CD14-positive monocyte (primary cell): ENCODE measurements around the gene PPP1R8. TPM values are rescaled to one million over a fixed set of nuclear protein-coding genes. Genes with fewer than 3 reads are reported as not detected.

ENCODE experiments used
- DNase-seq, 3 donors: peaks; one replicate each; pipeline ENCODE4 v3.0.0-alpha.2; 2011 to 2022
- H2AFZ ChIP-seq: 2 replicates; pipeline ENCODE4 v1.6.0; 2012; ENCODE audit warnings: mild to moderate bottlenecking, low read depth, low read length, inconsistent platforms; ENCODE audit not compliant: insufficient read depth, poor library complexity, severe bottlenecking
- H3K27ac ChIP-seq, 2 donors: 1 replicate in 1 of 2; 2 replicates in 1 of 2; pipeline ENCODE4 v1.5.1; 2012 to 2013; ENCODE audit warnings: low read length in 2 of 2, control low read depth in 1 of 2, inconsistent platforms in 1 of 2, low read depth in 1 of 2, mild to moderate bottlenecking in 1 of 2
- H3K27me3 ChIP-seq, 2 donors: one replicate each; pipeline versions ENCODE4 v1.6.0 to v1.6.1; 2011 to 2013; ENCODE audit warnings: low read length in 2 of 2; ENCODE audit not compliant: control insufficient read depth in 2 of 2, insufficient read depth in 2 of 2
- H3K36me3 ChIP-seq, 2 donors: replicated peaks in 1 of 2; 1 replicate in 1 of 2; 2 replicates in 1 of 2; pipeline versions ENCODE4 v1.5.1 to v1.6.1; 2012 to 2013; ENCODE audit warnings: low read length in 2 of 2, control low read depth in 1 of 2, inconsistent platforms in 1 of 2, mild to moderate bottlenecking in 1 of 2; ENCODE audit not compliant: insufficient read depth in 2 of 2, control insufficient read depth in 1 of 2
- H3K4me1 ChIP-seq, 2 donors: 1 replicate in 1 of 2; 2 replicates in 1 of 2; pipeline versions ENCODE4 v1.5.1 to v1.6.1; 2012 to 2013; ENCODE audit warnings: low read length in 2 of 2, control low read depth in 1 of 2, inconsistent platforms in 1 of 2, mild to moderate bottlenecking in 1 of 2, moderate library complexity in 1 of 2; ENCODE audit not compliant: insufficient read depth in 2 of 2, control insufficient read depth in 1 of 2
- H3K4me2 ChIP-seq: replicated peaks from 2 replicates; pipeline ENCODE3; 2012; ENCODE audit warnings: low read length, moderate library complexity, mild to moderate bottlenecking; ENCODE audit not compliant: poor library complexity, severe bottlenecking; ENCODE audit errors: extremely low read depth
- H3K4me3 ChIP-seq, 3 experiments: fragments of 200-600 bp in 1 of 3; sonication (generic) in 1 of 3; replicated peaks in 1 of 3; 1 replicate in 2 of 3; 2 replicates in 1 of 3; pipeline ENCODE4 v1.5.1; 2011 to 2013; ENCODE audit warnings: low read length in 3 of 3, mild to moderate bottlenecking in 3 of 3, control low read depth in 2 of 3, low read depth in 2 of 3, inconsistent platforms in 1 of 3, moderate library complexity in 1 of 3
- H3K79me2 ChIP-seq: 2 replicates; pipeline ENCODE4 v1.6.0; 2012; ENCODE audit warnings: mild to moderate bottlenecking, control low read depth, inconsistent platforms, low read length, moderate library complexity; ENCODE audit not compliant: insufficient read depth
- H3K9ac ChIP-seq: 2 replicates; pipeline ENCODE4 v1.6.0; 2017; ENCODE audit warnings: low read length, mild to moderate bottlenecking; ENCODE audit not compliant: insufficient read depth, poor library complexity, severe bottlenecking
- H3K9me3 ChIP-seq, 2 donors: replicated peaks in 1 of 2; 1 replicate in 1 of 2; 2 replicates in 1 of 2; pipeline versions ENCODE4 v1.5.1 to v1.6.1; 2012 to 2013; ENCODE audit warnings: low read length in 2 of 2, control low read depth in 1 of 2; ENCODE audit not compliant: control insufficient read depth in 1 of 2, insufficient read depth in 1 of 2
- H4K20me1 ChIP-seq: 2 replicates; pipeline ENCODE4 v1.6.0; 2012; ENCODE audit warnings: mild to moderate bottlenecking, low read length, control low read depth, moderate library complexity; ENCODE audit not compliant: insufficient read depth
- H3K27ac Mint-ChIP-seq, 7 donors: one replicate each; pipeline ENCODE4 v1.8.0; 2020; ENCODE audit warnings: mild to moderate bottlenecking in 7 of 7, mixed read lengths in 7 of 7, moderate library complexity in 6 of 7, inconsistent platforms in 2 of 7
- H3K27me3 Mint-ChIP-seq, 3 donors: one replicate each; pipeline ENCODE4 v1.8.0; 2021 to 2022; ENCODE audit warnings: low read depth in 3 of 3, mild to moderate bottlenecking in 3 of 3, mixed read lengths in 3 of 3, moderate library complexity in 3 of 3, inconsistent platforms in 1 of 3
- H3K36me3 Mint-ChIP-seq, 2 donors: one replicate each; pipeline ENCODE4 v1.8.0; 2020; ENCODE audit warnings: mixed read lengths in 2 of 2, inconsistent platforms in 1 of 2, mild to moderate bottlenecking in 1 of 2
- H3K4me1 Mint-ChIP-seq: one replicate; pipeline ENCODE4 v1.8.0; 2020; ENCODE audit warnings: mild to moderate bottlenecking, mixed read lengths
- H3K4me3 Mint-ChIP-seq, 2 donors: one replicate each; pipeline ENCODE4 v1.8.0; 2020; ENCODE audit warnings: mild to moderate bottlenecking in 2 of 2, mixed read lengths in 2 of 2, moderate library complexity in 1 of 2
- H3K9me3 Mint-ChIP-seq, 7 donors: one replicate each; pipeline ENCODE4 v1.8.0; 2020 to 2022; ENCODE audit warnings: mixed read lengths in 7 of 7, mild to moderate bottlenecking in 6 of 7, moderate library complexity in 6 of 7, inconsistent platforms in 2 of 7
- CTCF ChIP-seq: fragments of 200-600 bp; IDR thresholded peaks from one replicate; pipeline ENCODE4 v1.8.0; 2022; ENCODE audit warnings: antibody characterized with exemption, mild to moderate bottlenecking
- WGBS: methylation state at CpG from one replicate; pipeline ENCODE4 v1.1.5; 2013; ENCODE audit warnings: missing lambda C conversion rate; ENCODE audit not compliant: insufficient coverage; 5-methylcytosine and 5-hydroxymethylcytosine counted together
- intact Hi-C, 2 donors: fragments of 100-400 bp; cut with micrococcal nuclease; formaldehyde crosslinking; loops; one replicate each; pipeline versions ENCODE4 v1.15.0 to v1.15.1; 2023
- polyA plus RNA-seq, 3 donors: library from polyadenylated mRNA; depleted of rRNA in 1 of 3; unstranded in 2 of 3; stranded (reverse) in 1 of 3; fragments of 300-500 nt in 2 of 3; fragments of >200 nt in 1 of 3; fragmentation: Illumina TruSeq in 2 of 3; gene quantifications; 1 replicate in 2 of 3; 2 replicates in 1 of 3; pipeline ENCODE4 v1.2.3, GENCODE V29; 2012 to 2021

The PPP1R8 gene
- polyA plus RNA-seq, 3 donors: 17.0 to 23.9 (median 21.4) TPM

GRCh38 chr1:27816921-27817630 is 13.5 kb upstream of the PPP1R8 start:
- DNase-seq: no peak
- Mint-ChIP-seq H3K9me3 (peaks cover 0 to 2% (median 0%) of the 10 kb centered on the region in 7 donors), H3K4me3 (no peak overlapping the region), H3K36me3 (peaks cover 72 to 92% of the 10 kb centered on the region in 2 donors), H3K27ac (peak overlapping the region in 4 of 7 donors; percentile 17 to 79 (median 50)), H3K27me3 (no peaks in the 10 kb centered on the region), H3K4me1 (no peaks in the 10 kb centered on the region)
- no peak for TF ChIP-seq CTCF
- intact Hi-C loops: no loop called here
- no peak overlapping the region for H2AFZ ChIP-seq
- H3K27me3 ChIP-seq: no peaks in the 10 kb centered on the region
- H3K4me3 ChIP-seq: no peak overlapping the region
- WGBS: 100% methylated on average over 2 of the region's 2 CpGs
- no peaks in the 10 kb centered on the region for H3K4me1 ChIP-seq
- peaks cover 79 to 92% of the 10 kb centered on the region in 2 donors for H3K36me3 ChIP-seq
- H3K27ac ChIP-seq: no peak overlapping the region
- H3K4me2 ChIP-seq: no peak overlapping the region
- peaks cover 19% of the 10 kb centered on the region for H4K20me1 ChIP-seq
- no peaks in the 10 kb centered on the region for H3K9me3 ChIP-seq
- no peak overlapping the region for H3K9ac ChIP-seq
- no peaks in the 10 kb centered on the region for H3K79me2 ChIP-seq

- Histone ChIP-seq H3K4me1 (no peaks in the 10 kb centered on the region), H3K4me2 (no peak overlapping the region), H2AFZ (no peak overlapping the region), H3K9ac (no peak overlapping the region), H3K4me3 (no peak overlapping the region), H3K27me3 (no peaks in the 10 kb centered on the region), H4K20me1 (peaks cover 9% of the 10 kb centered on the region), H3K9me3 (no peaks in the 10 kb centered on the region), H3K79me2 (no peaks in the 10 kb centered on the region), H3K36me3 (peaks cover 70 to 77% of the 10 kb centered on the region in 2 donors), H3K27ac (no peak overlapping the region)
- H3K4me1 Mint-ChIP-seq: no peaks in the 10 kb centered on the region
- H3K4me3 Mint-ChIP-seq: no peak overlapping the region
- TF ChIP-seq CTCF: no peak
- H3K27ac Mint-ChIP-seq: no peak overlapping the region
- no peaks in the 10 kb centered on the region for H3K27me3 Mint-ChIP-seq
- intact Hi-C loops: no loop called here
- 100% methylated on average over 3 of the region's 8 CpGs for WGBS
- H3K36me3 Mint-ChIP-seq: peaks cover 62 to 80% of the 10 kb centered on the region in 2 donors
- DNase-seq: no peak
- H3K9me3 Mint-ChIP-seq: peaks cover 0 to 2% (median 0%) of the 10 kb centered on the region in 7 donors
These were observed 8.7 kb upstream of the PPP1R8 start for GRCh38 chr1:27821761-27822315.
